ENCODE measurements around the gene IFI35. TPM values are rescaled to one million over a fixed set of nuclear protein-coding genes. Genes with fewer than 3 reads are reported as not detected.

IFI35 gene
- total and polyA plus RNA-seq, 9 of the 15 experiments (the other 6 are each of a cell fraction or from before 2014, with no cell fraction given): 4.4 to 13.1 (median 10.2) TPM

GRCh38 chr17:42979511-42980273 is 26.9 kb upstream of the IFI35 start, which contains the start of gene PTGES3L (continued):
- no peak for TF ChIP-seq FOXM1 (IDR thresholded peaks at IDR 0.05; ENCODE audit: low read depth)
- no peak for TF ChIP-seq FOXM1 (CRISPR knock-in tag; IDR thresholded peaks at IDR 0.05; ENCODE audit: low read depth)
- no peak for TF ChIP-seq FOSL1 (tag; conservative IDR thresholded peaks at IDR 0.05)
- TF ChIP-seq MBD2 (IDR thresholded peaks at IDR 0.05; ENCODE audit: borderline replicate concordance, low read depth): no peak
- no peak for TF ChIP-seq ARNT (IDR thresholded peaks at IDR 0.05)
- no peak for TF ChIP-seq ATF1 (CRISPR knock-in tag; IDR thresholded peaks at IDR 0.05)
- TF ChIP-seq ATF1 (tag; IDR thresholded peaks at IDR 0.05): no peak
- no peak for TF ChIP-seq MCM5 (IDR thresholded peaks at IDR 0.05; ENCODE audit: low read depth)
- TF ChIP-seq, protein P1, sequence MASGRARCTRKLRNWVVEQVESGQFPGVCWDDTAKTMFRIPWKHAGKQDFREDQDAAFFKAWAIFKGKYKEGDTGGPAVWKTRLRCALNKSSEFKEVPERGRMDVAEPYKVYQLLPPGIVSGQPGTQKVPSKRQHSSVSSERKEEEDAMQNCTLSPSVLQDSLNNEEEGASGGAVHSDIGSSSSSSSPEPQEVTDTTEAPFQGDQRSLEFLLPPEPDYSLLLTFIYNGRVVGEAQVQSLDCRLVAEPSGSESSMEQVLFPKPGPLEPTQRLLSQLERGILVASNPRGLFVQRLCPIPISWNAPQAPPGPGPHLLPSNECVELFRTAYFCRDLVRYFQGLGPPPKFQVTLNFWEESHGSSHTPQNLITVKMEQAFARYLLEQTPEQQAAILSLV (tag; IDR thresholded peaks at IDR 0.05): no peak
- no peak for TF ChIP-seq ZNF253 (CRISPR knock-in tag; conservative IDR thresholded peaks at IDR 0.05)
- no peak for TF ChIP-seq ZNF79 (CRISPR knock-in tag; IDR thresholded peaks at IDR 0.05; ENCODE audit: low read depth)
- TF ChIP-seq, protein P2, sequence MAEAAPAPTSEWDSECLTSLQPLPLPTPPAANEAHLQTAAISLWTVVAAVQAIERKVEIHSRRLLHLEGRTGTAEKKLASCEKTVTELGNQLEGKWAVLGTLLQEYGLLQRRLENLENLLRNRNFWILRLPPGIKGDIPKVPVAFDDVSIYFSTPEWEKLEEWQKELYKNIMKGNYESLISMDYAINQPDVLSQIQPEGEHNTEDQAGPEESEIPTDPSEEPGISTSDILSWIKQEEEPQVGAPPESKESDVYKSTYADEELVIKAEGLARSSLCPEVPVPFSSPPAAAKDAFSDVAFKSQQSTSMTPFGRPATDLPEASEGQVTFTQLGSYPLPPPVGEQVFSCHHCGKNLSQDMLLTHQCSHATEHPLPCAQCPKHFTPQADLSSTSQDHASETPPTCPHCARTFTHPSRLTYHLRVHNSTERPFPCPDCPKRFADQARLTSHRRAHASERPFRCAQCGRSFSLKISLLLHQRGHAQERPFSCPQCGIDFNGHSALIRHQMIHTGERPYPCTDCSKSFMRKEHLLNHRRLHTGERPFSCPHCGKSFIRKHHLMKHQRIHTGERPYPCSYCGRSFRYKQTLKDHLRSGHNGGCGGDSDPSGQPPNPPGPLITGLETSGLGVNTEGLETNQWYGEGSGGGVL (CRISPR knock-in tag; IDR thresholded peaks at IDR 0.05): no peak
- TF ChIP-seq, protein P3, sequence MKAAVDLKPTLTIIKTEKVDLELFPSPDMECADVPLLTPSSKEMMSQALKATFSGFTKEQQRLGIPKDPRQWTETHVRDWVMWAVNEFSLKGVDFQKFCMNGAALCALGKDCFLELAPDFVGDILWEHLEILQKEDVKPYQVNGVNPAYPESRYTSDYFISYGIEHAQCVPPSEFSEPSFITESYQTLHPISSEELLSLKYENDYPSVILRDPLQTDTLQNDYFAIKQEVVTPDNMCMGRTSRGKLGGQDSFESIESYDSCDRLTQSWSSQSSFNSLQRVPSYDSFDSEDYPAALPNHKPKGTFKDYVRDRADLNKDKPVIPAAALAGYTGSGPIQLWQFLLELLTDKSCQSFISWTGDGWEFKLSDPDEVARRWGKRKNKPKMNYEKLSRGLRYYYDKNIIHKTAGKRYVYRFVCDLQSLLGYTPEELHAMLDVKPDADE (conservative IDR thresholded peaks at IDR 0.05; ENCODE audit: control insufficient read depth, low read depth, low read length): no peak
